Endothelial cell of umbilical vein (primary cell): Measurements from ENCODE around the gene TRIM2.

Experiments used
- EZH2 ChIP-seq: IDR thresholded peaks from 2 replicates; pipeline ENCODE4 v1.6.1; 2012; ENCODE audit warnings: borderline replicate concordance, low read depth, mild to moderate bottlenecking, moderate library complexity, low read length, inconsistent platforms; ENCODE audit not compliant: severe bottlenecking
- GATA2 ChIP-seq: IDR thresholded peaks from 2 replicates; pipeline ENCODE4 v1.7.0; 2011; ENCODE audit warnings: low read depth, mild to moderate bottlenecking, moderate library complexity, mixed read lengths, low read length; ENCODE audit not compliant: insufficient read length, insufficient read depth
- JUN ChIP-seq: IDR thresholded peaks from 2 replicates; pipeline ENCODE4 v1.6.1; 2011; ENCODE audit warnings: borderline replicate concordance, low read depth; ENCODE audit not compliant: insufficient read length, insufficient read depth
- MYC ChIP-seq: IDR thresholded peaks from one replicate; pipeline ENCODE4 v1.6.1; 2011; ENCODE audit warnings: mild to moderate bottlenecking, low read depth, low read length
- POLR2A ChIP-seq: IDR thresholded peaks from 2 replicates; pipeline ENCODE4 v1.6.1; 2012; ENCODE audit warnings: low read depth, mild to moderate bottlenecking, control low read depth, low read length
- POLR2AphosphoS5 ChIP-seq: IDR thresholded peaks from 2 replicates; pipeline ENCODE4 v1.6.1; 2012; ENCODE audit warnings: low read depth, mild to moderate bottlenecking, control low read depth, low read length, moderate library complexity; ENCODE audit not compliant: insufficient read depth
- TF ChIP-seq, protein P1 (sequence below), 2 donors: IDR thresholded peaks; 1 replicate in 1 of 2; 2 replicates in 1 of 2; pipeline ENCODE4 v1.5.1; 2011; ENCODE audit warnings: low read length in 2 of 2, mild to moderate bottlenecking in 2 of 2, moderate library complexity in 2 of 2, control low read depth in 1 of 2, inconsistent platforms in 1 of 2, low read depth in 1 of 2; ENCODE audit not compliant: insufficient read depth in 1 of 2; ENCODE audit errors: extremely low read depth in 1 of 2
- TF ChIP-seq, protein P2 (sequence below): IDR thresholded peaks from 2 replicates; pipeline ENCODE4 v1.6.1; 2011; ENCODE audit not compliant: insufficient read depth, insufficient read length

GRCh38 chr4:153261461-153261860 is 57.2 kb downstream of the TRIM2 start:
- TF ChIP-seq, protein P1, sequence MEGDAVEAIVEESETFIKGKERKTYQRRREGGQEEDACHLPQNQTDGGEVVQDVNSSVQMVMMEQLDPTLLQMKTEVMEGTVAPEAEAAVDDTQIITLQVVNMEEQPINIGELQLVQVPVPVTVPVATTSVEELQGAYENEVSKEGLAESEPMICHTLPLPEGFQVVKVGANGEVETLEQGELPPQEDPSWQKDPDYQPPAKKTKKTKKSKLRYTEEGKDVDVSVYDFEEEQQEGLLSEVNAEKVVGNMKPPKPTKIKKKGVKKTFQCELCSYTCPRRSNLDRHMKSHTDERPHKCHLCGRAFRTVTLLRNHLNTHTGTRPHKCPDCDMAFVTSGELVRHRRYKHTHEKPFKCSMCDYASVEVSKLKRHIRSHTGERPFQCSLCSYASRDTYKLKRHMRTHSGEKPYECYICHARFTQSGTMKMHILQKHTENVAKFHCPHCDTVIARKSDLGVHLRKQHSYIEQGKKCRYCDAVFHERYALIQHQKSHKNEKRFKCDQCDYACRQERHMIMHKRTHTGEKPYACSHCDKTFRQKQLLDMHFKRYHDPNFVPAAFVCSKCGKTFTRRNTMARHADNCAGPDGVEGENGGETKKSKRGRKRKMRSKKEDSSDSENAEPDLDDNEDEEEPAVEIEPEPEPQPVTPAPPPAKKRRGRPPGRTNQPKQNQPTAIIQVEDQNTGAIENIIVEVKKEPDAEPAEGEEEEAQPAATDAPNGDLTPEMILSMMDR (IDR thresholded peaks at IDR 0.05; ENCODE audit: extremely low read depth in 1 of 2, insufficient read depth in 1 of 2, low read depth in 1 of 2, low read length in 2 of 2) = no peak
- no peak for TF ChIP-seq POLR2A
- TF ChIP-seq EZH2 = no peak
- no peak for TF ChIP-seq GATA2
- TF ChIP-seq POLR2AphosphoS5 = no peak
- TF ChIP-seq MYC = no peak
- TF ChIP-seq, protein P2, sequence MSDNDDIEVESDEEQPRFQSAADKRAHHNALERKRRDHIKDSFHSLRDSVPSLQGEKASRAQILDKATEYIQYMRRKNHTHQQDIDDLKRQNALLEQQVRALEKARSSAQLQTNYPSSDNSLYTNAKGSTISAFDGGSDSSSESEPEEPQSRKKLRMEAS = no peak
- no peak for TF ChIP-seq JUN
